Ishikawa (cell line): ENCODE data around the gene RPTOR.

Source experiments
- CEBPB ChIP-seq: IDR thresholded peaks from 2 replicates; pipeline ENCODE4 v1.6.1; 2012
- CREB1 ChIP-seq: IDR thresholded peaks from 2 replicates; pipeline ENCODE4 v1.6.1; 2012; ENCODE audit warnings: low read depth
- EGR1 ChIP-seq: IDR thresholded peaks from 2 replicates; pipeline ENCODE4 v1.6.1; 2012
- EP300 ChIP-seq: IDR thresholded peaks from 2 replicates; pipeline ENCODE4 v1.6.1; 2012; ENCODE audit warnings: borderline replicate concordance
- FOXM1 ChIP-seq: IDR thresholded peaks from 2 replicates; pipeline ENCODE4 v1.6.1; 2012; ENCODE audit warnings: low read depth, borderline replicate concordance
- NFIC ChIP-seq: IDR thresholded peaks from 2 replicates; pipeline ENCODE4 v1.6.1; 2012
- RAD21 ChIP-seq: IDR thresholded peaks from 2 replicates; pipeline ENCODE4 v1.6.1; 2012; ENCODE audit warnings: low read depth
- TAF1 ChIP-seq: IDR thresholded peaks from 2 replicates; pipeline ENCODE4 v1.6.1; 2012; ENCODE audit warnings: low read depth, mild to moderate bottlenecking
- TCF12 ChIP-seq: IDR thresholded peaks from 2 replicates; pipeline ENCODE4 v1.6.1; 2012; ENCODE audit warnings: low read depth
- TEAD4 ChIP-seq: IDR thresholded peaks from 2 replicates; pipeline ENCODE4 v1.6.1; 2012
- YY1 ChIP-seq: IDR thresholded peaks from 2 replicates; pipeline ENCODE4 v1.6.1; 2012; ENCODE audit warnings: low read depth
- ZBTB7A ChIP-seq: IDR thresholded peaks from 2 replicates; pipeline ENCODE4 v1.6.1; 2012; ENCODE audit warnings: low read depth
- TF ChIP-seq, protein P1 (sequence below): IDR thresholded peaks from 2 replicates; pipeline ENCODE4 v1.6.1; 2012; ENCODE audit warnings: low read depth, mild to moderate bottlenecking
- TF ChIP-seq, protein P2 (sequence below): IDR thresholded peaks from 2 replicates; pipeline ENCODE4 v1.6.1; 2012
- TF ChIP-seq, protein P3 (sequence below): IDR thresholded peaks from 2 replicates; pipeline ENCODE4 v1.6.1; 2012

The RPTOR gene

DNA sequence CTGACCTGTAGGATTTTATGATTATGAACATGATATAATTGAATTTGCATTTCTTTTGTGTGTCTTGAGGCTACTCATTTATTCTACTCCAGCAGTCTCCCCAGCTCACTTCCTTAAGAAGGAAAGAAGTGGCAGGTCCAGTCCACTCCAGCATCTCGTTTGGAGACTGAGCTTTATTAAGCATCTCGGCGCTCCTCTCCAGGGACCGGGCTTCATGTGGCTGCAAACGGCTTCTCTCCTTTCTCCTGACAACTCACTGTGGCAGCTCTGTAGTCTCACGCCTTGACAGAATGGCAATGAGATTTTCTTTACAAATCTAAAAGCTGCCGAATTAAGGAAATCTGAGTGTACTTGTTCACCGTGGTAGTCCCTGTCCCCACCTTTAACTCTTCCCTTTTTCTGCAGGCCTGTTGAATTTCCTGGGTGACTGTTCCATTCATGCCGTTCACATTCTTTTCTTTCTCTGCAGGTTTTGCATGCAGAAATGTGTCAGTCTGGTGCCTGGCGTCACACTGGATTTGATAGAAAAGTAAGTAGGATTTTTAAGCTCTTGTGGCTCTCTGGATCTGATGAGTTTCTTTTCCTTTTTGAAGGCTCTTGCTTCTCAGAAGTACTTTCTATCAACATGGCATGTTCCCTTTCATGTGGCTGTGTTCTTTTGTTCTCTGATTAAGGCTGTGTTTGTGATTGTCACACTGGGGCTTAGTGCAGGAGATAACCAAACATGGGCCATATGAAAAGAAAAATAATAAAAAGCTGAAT lies 246.5 kb downstream of the RPTOR start:
- TF ChIP-seq, protein P1, sequence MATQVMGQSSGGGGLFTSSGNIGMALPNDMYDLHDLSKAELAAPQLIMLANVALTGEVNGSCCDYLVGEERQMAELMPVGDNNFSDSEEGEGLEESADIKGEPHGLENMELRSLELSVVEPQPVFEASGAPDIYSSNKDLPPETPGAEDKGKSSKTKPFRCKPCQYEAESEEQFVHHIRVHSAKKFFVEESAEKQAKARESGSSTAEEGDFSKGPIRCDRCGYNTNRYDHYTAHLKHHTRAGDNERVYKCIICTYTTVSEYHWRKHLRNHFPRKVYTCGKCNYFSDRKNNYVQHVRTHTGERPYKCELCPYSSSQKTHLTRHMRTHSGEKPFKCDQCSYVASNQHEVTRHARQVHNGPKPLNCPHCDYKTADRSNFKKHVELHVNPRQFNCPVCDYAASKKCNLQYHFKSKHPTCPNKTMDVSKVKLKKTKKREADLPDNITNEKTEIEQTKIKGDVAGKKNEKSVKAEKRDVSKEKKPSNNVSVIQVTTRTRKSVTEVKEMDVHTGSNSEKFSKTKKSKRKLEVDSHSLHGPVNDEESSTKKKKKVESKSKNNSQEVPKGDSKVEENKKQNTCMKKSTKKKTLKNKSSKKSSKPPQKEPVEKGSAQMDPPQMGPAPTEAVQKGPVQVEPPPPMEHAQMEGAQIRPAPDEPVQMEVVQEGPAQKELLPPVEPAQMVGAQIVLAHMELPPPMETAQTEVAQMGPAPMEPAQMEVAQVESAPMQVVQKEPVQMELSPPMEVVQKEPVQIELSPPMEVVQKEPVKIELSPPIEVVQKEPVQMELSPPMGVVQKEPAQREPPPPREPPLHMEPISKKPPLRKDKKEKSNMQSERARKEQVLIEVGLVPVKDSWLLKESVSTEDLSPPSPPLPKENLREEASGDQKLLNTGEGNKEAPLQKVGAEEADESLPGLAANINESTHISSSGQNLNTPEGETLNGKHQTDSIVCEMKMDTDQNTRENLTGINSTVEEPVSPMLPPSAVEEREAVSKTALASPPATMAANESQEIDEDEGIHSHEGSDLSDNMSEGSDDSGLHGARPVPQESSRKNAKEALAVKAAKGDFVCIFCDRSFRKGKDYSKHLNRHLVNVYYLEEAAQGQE = no peak
- TF ChIP-seq TAF1 (no peak), EGR1 (no peak), RAD21 (no peak), YY1 (no peak), TCF12 (no peak), CREB1 (no peak), FOXM1 (no peak), CEBPB (no peak), EP300 (no peak)
- TF ChIP-seq, protein P2, sequence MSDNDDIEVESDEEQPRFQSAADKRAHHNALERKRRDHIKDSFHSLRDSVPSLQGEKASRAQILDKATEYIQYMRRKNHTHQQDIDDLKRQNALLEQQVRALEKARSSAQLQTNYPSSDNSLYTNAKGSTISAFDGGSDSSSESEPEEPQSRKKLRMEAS = no peak

DNA sequence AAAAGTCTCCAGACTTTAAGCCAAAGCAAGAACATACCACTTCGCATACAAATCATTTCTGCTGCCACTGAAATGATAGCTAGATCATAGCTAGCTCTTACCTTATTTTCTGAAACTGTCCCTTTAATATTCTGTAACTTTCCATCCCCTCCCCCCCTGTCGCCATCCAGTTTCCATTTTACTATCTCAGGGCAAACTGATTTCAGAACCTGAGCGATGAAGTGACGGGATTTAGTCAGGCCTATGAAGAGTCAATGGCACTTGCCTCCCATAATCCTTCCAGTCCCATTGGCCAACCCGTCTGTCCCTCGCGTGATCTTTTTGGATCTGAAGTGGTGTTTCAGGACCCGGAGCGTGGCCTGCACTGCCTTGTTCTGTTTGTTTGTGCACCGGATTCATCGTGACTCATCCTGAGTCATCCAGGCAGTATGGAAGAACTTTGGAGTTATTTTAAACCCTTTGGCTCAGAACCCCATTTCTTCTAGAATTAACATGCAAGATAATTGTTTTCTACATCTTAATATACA lies 247.2 kb downstream of the RPTOR start:
- TF ChIP-seq CREB1 (no peak), RAD21 (no peak), ZBTB7A (no peak), YY1 (no peak), EP300 (no peak), TEAD4 (no peak), CEBPB (no peak)

DNA sequence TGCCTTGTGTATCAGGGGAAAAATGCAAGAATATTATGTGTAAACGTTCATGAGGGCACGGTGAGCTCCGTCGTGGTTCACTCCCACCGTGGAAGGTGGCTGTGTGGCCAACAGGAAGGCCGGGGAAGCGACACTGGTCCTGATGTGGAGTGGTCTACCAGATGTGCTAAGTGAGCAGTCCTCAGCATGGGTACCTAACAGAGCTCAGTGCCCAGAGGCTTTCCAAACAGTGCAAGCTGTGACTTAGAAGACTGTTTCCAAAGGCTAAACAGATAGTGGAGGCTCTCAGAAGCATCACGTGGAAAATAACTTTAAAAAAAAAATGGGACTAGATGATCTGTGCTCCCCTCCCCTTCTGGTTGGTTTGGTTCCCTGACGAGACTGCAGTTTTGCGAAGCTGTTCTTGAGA lies 247.7 kb downstream of the RPTOR start:
- TF ChIP-seq TCF12 = no peak
- TF ChIP-seq, protein P1 = no peak
- TF ChIP-seq, protein P2 = no peak
- no peak for TF ChIP-seq CEBPB
- no peak for TF ChIP-seq RAD21
- TF ChIP-seq EGR1 = no peak
- no peak for TF ChIP-seq YY1
- TF ChIP-seq ZBTB7A = no peak
- no peak for TF ChIP-seq TEAD4
- no peak for TF ChIP-seq NFIC
- TF ChIP-seq, protein P3, sequence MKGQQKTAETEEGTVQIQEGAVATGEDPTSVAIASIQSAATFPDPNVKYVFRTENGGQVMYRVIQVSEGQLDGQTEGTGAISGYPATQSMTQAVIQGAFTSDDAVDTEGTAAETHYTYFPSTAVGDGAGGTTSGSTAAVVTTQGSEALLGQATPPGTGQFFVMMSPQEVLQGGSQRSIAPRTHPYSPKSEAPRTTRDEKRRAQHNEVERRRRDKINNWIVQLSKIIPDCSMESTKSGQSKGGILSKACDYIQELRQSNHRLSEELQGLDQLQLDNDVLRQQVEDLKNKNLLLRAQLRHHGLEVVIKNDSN = no peak
- TF ChIP-seq CREB1 = no peak
- no peak for TF ChIP-seq FOXM1
- TF ChIP-seq EP300 = no peak
- TF ChIP-seq TAF1 = no peak

DNA sequence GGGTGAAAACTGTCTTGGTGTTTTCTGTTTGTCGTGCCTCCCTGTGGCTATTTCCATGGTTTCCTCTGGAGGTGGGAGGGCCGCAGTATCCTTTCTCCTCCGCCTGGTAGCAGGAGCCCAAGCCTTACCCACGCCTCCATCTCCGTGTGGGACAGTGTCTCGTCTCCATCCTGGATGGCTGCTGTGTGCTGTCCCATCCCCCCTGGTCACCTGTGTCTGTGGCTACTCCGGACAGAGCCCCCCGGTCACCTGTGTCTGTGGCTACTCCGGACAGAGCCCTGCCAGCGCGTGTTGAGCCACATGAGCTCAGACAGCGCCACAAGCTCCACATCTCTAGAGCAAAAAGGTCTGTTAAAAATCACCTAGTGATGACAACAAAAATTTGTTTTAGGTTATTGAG lies 248.8 kb downstream of the RPTOR start:
- no peak for TF ChIP-seq NFIC
- no peak for TF ChIP-seq RAD21
- TF ChIP-seq TAF1 = no peak

DNA sequence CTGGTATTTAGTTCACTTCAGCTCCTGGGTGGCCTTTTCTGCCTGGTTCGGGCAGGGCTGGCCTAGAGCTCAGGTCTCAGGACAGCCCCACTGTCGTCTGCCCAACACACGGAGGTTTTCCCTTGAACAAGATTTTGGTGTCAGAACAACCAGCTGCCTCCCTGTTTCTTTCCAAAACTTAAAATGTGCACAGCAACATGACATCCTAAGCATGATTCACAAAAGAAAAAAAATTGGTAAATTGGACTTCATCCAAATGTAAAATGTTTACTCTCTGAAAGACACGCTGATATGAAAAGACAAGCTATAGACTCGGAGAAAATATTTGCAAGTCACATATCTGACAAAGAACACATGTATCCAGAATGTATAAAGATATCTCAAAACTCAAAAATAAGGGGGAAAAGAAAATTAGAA lies 249.2 kb downstream of the RPTOR start:
- TF ChIP-seq, protein P1 = no peak
- TF ChIP-seq CEBPB = no peak
- no peak for TF ChIP-seq EGR1
- TF ChIP-seq NFIC = no peak
- TF ChIP-seq TCF12 = no peak
- no peak for TF ChIP-seq CREB1
- TF ChIP-seq ZBTB7A = no peak
